Mononuclear cell (primary cell): ENCODE measurements around the gene CIAO3. TPM values are rescaled to one million over a fixed set of nuclear protein-coding genes. Genes with fewer than 3 reads are reported as not detected.

ENCODE experiments used
- H3K27me3 ChIP-seq: 2 replicates; pipeline ENCODE4 v1.6.0; 2011; ENCODE audit warnings: low read length, control low read depth; ENCODE audit not compliant: insufficient read depth
- H3K4me1 ChIP-seq: 2 replicates; pipeline ENCODE4 v1.5.1; 2011; ENCODE audit warnings: mild to moderate bottlenecking, low read length, control low read depth; ENCODE audit not compliant: insufficient read depth
- H3K4me3 ChIP-seq: 2 replicates; pipeline ENCODE4 v1.5.1; 2011; ENCODE audit warnings: mild to moderate bottlenecking, low read length, moderate library complexity
- H3K9me3 ChIP-seq: 2 replicates; pipeline ENCODE4 v1.5.1; 2011; ENCODE audit warnings: low read depth, mild to moderate bottlenecking, control low read depth, low read length
- total RNA-seq: library from RNA; depleted of rRNA; stranded (reverse); fragments of >200 nt; gene quantifications from one replicate; pipeline ENCODE4 v1.2.3, GENCODE V29; 2012

Gene CIAO3
- total RNA-seq, 1 donor, result 22.7 TPM

DNA sequence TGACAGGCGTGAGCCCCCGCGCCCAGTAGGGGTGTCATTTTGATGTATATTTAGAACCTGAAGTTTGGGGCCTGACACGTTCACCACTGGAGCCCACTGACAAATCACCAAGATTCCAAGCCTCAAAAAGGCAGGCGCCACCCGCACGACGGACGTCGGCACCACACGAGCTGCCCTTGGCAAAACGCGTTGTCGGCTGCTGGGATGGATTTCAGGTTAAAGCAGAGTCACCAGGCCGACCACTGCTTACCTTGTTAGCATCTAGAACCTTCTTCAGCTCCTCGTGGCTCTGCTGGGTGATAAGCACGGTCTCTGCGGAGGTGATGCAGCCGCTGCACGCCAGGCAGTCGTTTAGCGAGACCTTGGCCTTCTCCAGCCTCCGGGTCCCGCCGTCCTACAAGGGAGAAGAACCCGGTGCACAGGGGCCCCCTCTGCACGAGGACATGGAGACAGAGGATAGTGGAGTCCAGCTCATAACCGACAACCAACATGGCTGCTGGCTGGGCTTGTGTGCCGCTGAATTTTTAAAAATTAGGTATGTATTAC is 3.8 kb downstream of the CIAO3 start:
- Histone ChIP-seq H3K4me3 (no peak overlapping the region), H3K4me1 (peaks cover 19% of the 10 kb centered on the region), H3K27me3 (no peaks in the 10 kb centered on the region), H3K9me3 (no peaks in the 10 kb centered on the region)

DNA sequence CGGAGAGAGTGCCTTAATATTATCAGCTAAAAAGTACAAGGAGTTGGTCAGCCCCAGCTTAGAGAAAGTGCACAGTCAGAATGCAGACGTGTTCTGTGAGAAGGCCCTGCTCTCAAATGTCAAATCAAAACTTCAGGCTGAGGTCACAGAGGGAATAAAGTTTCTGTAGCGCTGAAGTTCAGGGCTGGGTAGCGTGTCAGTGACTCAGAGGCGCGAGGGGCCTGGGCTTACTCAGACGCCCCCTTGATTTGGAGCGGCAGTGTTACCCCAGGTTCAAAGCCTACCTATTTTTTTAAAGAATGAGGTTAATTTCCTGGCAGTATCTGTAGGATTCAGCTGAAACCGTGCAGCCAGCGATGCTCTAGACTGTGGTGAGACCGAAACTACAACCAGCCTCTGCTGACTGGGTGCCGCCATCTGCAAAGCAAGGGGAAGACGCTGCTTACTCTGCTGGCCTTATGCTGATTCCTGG is 4.8 kb downstream of the CIAO3 start:
- H3K4me1 ChIP-seq, result peaks cover 14% of the 10 kb centered on the region
- H3K9me3 ChIP-seq, result no peaks in the 10 kb centered on the region
- no peak overlapping the region for H3K4me3 ChIP-seq
- H3K27me3 ChIP-seq, result no peaks in the 10 kb centered on the region

DNA sequence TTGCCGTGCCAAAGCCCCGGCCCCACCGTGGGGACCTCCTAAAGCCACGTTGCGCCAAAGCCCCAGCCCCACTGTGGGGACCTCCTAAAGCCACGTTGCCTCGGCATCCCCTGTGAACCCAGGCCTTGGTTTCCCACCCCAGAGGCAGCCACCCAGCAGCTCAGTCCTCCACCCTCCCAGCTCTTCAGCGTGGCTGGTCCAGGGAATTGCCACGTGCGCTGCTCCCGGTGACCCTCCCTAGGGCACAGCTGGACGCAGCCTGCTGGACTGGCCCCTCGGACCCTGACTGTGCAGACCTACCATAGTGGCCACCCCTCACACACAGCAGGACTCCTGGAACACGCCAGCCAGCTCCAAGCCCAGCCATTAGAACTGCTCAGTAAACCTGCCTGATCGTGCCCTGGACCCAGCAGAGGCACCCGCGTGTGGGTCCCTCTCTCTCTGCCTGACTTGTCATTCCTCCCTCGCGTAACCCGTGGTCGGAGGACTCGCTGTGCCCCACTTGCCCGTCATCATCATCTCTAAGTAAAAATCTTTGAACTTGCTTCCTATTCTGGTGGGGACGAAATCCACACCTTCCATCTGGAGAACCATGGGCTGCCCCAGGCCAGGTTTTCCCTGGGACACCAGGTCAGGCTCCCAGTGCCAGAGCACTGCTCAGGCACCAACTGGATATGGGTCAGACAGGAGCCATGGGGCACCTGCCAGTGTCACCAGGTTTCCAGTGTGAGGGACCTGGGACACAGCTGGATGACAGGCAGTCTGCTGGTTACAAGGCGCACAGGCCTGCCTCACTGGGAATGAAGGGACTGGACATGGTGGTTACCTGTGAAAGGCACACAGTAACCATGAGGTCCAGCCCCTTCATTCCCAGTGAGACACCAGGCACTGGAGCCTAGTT is 5.6 kb downstream of the CIAO3 start:
- Histone ChIP-seq H3K9me3 (no peaks in the 10 kb centered on the region), H3K4me3 (no peak overlapping the region), H3K4me1 (peaks cover 11% of the 10 kb centered on the region), H3K27me3 (no peaks in the 10 kb centered on the region)

DNA sequence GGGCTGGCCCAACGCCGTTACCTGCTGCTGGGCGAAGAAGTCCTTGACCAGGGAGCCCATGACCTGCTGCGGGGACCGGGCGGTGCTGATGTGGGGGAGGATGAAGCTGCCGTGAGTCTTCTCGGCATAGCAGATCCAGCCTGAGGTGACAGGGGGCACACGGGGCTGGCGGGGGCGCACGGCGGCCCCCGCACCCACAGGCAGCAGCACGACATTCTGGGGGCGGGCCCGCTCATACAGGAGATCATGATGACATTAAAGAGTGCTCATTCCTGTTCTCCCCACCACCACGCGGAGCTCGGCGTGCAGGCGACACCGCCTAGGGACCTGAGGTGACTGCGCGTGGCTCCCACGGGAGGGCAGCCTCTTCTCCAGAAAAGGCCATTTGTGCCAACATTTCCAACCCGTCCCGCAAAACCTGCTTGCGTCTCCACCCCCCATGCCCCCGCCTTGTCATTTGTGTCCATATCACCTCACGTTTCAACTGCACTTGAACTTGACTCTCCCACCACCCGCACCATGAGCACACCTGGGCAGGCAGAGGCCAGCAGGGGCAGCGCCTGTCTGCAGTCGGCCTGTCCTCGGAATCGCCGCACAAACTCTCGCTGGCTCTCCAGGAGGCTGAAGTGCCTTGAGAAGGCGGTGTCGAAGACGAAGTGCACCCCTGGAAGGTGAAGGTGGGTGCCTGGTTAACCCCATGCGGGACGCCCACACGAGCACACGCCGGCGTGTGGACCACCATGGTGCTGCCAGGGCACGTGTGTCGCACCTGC is 6.4 kb downstream of the CIAO3 start:
- H3K4me3 ChIP-seq, result no peak overlapping the region
- H3K9me3 ChIP-seq, result no peaks in the 10 kb centered on the region
- H3K27me3 ChIP-seq, result no peaks in the 10 kb centered on the region
- peaks cover 3% of the 10 kb centered on the region for H3K4me1 ChIP-seq

DNA sequence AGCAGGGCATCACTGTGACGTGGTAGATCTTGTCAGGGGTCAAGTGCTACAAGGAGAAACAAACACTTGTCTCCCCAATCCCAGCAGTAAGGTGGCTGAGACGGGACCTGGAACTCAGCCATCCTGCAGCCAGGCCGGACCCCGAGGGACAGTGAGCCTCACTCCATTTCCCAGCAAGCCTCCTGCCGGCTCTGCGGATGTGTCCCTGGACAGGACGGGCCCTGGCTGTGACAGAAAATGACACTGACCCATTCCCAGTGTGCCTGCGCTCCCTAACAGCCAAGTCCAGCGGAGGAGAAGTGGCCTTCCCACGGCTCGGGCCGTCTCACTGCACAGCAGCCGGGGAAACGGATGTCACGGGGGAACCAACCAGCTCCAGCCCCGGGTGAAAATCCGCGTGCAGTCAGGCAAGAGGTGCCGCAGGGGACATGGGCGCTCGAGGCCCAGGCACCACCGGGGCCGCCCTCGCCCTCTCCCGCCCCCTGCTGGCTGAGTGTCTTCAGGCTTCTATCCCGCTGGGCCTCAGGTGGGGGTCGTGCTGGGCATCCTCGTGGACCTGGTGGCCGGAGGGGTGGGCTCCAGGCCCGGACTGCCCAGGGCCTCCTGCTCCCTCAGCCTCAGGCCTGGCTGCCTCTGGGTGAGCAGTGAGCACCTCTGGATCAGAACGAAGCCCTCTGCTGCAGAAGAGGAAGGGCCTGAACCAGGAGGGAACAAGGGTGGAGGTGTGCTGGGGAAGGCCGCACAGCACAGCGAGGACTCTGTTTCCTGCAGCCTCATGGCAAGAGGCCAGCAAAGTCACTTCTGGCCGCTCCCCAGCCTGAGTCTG is 7.2 kb downstream of the CIAO3 start:
- Histone ChIP-seq H3K27me3 (no peaks in the 10 kb centered on the region), H3K9me3 (no peaks in the 10 kb centered on the region), H3K4me1 (peaks cover under 1% of the 10 kb centered on the region), H3K4me3 (no peak overlapping the region)

DNA sequence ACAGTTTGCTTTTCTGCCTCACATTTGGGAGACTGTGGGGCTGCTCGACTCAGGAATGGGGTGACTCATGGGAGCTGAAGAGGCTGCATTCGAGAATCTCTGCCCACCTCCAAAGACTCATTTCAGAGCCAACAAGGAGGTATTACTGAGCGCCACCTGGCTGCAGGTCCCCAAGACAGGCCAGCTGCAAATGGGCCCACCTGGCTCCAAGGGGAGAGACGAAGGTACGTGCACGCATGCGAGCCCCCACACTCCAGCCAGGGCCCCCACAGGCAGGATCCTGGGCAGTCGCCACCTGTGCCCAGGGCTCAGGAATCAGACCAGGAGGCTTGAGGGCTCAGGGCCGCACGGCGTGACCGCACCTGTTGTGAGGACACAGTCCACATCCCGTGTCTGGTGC is 7.9 kb downstream of the CIAO3 start:
- H3K27me3 ChIP-seq, result no peaks in the 10 kb centered on the region
- H3K4me1 ChIP-seq, result peaks cover 3% of the 10 kb centered on the region
- no peak overlapping the region for H3K4me3 ChIP-seq
- H3K9me3 ChIP-seq, result no peaks in the 10 kb centered on the region

DNA sequence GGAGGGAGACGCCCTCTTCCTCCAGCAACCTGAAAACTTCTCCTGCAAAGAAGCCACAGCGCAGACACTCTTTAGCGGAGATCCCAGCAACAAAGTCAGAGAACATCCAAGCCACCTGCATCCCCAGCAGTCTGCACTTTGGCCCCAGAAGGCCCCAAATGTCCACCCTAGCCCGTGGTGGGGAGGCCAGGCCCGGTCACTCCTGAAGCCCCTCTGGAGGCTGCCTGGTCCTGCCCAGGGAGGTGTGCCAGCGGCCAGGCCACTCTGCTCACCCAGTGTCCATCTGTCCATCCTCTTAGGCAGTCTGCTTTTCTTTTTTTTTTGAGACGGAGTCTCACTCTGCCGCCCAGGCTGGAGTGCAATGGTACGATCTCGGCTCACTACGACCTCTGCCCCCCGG is 8.5 kb downstream of the CIAO3 start:
- no peaks in the 10 kb centered on the region for H3K27me3 ChIP-seq
- H3K4me3 ChIP-seq, result no peak overlapping the region
- H3K4me1 ChIP-seq, result peaks cover 8% of the 10 kb centered on the region
- H3K9me3 ChIP-seq, result no peaks in the 10 kb centered on the region

DNA sequence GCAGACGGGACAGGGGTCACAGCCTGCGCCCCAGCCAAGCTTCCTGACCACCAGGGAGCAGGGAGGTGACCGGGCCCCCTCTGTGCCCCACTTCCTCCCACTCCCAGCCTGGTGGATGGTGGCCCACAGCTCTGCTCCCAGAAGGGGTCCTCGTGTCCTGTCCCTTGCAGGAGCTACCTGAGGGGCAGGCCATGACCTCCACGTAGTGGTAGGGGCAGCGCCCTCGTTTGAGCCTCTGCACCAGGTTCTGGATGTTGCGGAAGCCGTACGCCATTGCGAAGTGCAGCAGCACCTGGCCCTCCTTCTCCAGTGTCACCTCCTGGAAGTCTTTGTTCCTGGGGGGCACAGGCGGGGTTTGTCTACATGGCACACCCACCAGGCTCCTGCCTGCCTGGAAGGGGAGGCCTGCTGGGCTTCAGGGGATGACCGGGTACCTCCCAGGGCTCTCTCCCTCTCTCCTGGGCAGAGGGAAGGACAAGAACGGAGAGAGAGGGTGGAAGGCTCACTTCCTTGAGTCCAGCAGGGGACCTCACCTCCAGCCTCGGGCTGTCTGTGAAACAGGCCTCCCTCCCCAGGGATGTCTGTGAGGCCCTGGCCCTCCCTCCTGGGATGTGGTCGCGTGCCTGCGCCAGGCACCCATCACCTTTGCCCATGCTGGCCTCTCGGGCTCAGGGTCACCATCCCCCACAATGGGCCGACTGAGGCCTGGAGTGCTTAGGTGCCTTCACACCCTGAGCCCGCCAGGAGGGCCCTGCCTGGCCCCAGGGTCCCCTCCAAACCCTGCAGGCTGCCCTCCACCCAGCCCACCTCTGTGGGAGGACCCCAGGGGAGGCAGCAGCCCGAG is 9.9 kb downstream of the CIAO3 start:
- Histone ChIP-seq H3K27me3 (peaks cover 2% of the 10 kb centered on the region), H3K4me3 (no peak overlapping the region), H3K4me1 (peaks cover 15% of the 10 kb centered on the region), H3K9me3 (no peaks in the 10 kb centered on the region)

DNA sequence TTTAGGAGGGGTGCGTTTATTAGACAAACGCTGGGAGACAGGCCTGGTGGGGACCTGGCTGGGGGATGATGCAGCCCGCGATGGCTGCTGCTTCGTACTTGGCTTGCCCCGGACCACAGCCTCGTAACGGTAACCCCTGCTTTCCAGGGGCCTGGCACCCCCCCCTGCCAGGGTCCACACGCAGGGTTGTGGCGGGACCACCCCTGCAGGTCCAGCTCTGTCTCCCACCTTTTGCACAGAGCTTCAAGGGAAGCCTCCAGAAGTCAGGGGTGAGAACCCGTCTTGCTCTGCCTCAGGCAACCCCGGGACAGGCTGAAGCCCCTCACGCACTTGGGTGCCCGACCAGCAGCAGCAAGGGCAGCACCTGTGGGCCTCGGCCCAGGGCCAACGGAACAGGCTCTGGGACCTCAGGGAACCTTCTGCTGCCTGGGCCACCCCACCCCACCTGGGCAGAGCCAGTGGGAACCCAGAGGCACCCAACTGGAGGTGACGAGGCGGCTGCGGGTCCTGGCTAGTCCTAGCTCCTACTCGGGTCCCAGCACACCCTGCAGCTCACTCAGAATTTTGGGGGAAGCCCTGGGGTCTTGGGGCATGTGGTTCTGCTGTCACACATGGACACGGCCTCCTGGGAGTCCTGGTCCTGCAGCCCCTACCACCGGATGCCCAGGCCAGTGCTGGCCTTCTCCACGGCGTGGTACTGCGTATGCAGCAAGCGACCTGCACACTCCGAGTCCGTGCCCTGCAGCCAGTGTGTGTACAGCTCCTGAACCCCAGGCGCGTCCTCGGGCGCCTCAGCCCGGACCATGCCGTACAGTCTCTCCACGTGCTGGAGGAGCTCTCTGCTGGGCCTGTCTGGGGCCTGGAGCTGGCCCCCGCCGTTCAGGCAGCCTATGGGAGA is 10.8 kb downstream of the CIAO3 start:
- H3K27me3 ChIP-seq, result peaks cover 2% of the 10 kb centered on the region
- H3K4me3 ChIP-seq, result no peak overlapping the region
- no peaks in the 10 kb centered on the region for H3K9me3 ChIP-seq
- H3K4me1 ChIP-seq, result peaks cover 15% of the 10 kb centered on the region

DNA sequence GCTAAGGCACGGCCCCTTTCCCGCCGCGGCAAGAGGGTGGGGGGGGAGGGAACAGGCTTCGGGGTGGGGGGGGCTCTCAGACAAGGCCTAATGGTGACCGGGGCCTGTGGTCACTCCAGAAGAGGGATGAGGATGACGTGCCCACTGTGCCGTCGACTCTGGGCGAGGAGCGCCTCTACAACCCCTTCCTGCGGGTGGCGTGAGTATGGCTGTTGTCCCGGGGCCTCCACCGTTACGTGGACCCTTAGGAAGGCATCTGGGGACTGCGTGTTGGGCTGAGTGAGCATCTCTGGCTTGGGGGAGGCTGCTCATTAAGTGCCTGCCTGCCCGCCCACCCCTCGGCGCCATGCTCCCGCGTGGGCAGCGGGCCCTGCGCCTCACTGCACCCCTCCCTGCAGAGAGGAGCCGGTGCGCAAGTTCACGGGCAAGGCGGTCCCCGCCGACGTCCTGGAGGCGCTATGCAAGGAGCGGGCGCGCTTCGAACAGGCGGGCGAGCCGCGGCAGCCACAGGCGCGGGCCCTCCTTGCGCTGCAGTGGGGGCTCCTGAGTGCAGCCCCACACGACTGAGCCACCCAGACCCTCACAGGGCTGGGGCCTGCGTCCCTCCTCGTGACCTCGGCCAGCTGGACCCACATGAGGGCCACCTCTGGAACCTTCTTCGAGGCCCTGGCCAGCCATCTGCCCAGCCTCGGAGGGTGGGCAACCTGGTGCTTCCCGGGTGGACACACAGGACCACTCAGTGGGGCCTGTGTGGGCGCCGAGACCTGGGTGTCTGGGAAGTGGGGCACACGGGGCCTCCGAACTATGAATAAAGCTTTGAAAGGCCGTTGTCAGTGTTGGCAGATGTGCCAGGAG is 11.7 kb downstream of the CIAO3 start:
- Histone ChIP-seq H3K27me3 (peaks cover 2% of the 10 kb centered on the region), H3K9me3 (no peaks in the 10 kb centered on the region), H3K4me3 (no peak overlapping the region), H3K4me1 (peaks cover 15% of the 10 kb centered on the region)

DNA sequence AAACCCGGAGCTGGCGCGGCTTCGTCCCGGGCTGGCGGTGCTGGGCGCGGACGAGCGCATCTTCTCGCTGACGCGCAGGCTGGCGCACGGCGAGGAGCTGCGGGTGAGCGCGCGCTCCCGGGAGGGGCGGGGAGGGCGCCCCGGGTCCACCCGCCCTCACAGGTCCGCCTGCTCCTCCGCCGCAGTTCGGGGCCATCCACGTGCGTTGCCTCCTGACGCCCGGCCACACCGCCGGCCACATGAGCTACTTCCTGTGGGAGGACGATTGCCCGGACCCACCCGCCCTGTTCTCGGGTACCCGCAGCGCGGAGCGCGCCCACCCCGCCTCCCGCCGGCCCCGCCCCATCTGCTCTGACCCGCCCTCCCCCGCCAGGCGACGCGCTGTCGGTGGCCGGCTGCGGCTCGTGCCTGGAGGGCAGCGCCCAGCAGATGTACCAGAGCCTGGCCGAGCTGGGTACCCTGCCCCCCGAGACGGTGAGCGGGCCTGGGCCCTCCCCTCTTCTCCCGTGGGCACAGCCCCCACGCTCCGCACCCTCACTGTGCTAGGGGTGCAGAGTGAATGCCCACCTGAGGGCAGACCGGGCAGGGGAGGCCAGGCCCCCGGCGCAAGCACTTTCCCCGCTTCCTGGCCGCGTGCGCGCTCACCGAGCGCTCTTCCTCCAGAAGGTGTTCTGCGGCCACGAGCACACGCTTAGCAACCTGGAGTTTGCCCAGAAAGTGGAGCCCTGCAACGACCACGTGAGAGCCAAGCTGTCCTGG is 12.5 kb downstream of the CIAO3 start:
- Histone ChIP-seq H3K4me3 (no peak overlapping the region), H3K9me3 (no peaks in the 10 kb centered on the region), H3K4me1 (peaks cover 15% of the 10 kb centered on the region), H3K27me3 (peaks cover 2% of the 10 kb centered on the region)
